ENCODE measurements around the gene AGPAT1. TPM values are rescaled to one million over a fixed set of nuclear protein-coding genes. Genes with fewer than 3 reads are reported as not detected.

The AGPAT1 gene
- total and polyA plus RNA-seq, 7 experiments from 2014 or later, result 19.3 to 46.1 (median 29.7) TPM

DNA sequence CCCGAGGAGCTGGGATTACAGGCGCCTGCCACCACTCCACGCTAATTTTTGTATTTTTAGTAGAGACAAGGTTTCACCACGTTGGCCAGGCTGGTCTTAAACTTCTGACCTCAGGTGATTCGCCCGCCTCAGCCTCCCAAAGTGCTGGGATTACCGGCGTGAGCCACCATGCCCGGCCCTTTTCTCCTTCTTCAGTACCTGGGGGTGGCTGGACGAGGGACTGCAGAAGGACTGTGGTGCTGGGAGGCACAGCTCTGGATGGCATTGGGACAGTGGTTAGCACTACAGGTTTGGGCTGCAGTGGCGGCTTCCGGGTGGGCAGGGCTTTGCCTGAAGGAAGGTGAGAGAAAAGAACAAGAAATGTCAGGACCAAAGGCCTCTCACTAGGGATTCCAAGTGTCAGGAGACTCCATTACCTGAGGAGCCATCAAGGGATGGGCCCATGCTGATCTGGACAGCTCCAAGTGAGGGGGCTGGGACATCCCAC lies 55.3 kb downstream of the AGPAT1 start:
- POLR2A ChIA-PET, result no interaction called here

DNA sequence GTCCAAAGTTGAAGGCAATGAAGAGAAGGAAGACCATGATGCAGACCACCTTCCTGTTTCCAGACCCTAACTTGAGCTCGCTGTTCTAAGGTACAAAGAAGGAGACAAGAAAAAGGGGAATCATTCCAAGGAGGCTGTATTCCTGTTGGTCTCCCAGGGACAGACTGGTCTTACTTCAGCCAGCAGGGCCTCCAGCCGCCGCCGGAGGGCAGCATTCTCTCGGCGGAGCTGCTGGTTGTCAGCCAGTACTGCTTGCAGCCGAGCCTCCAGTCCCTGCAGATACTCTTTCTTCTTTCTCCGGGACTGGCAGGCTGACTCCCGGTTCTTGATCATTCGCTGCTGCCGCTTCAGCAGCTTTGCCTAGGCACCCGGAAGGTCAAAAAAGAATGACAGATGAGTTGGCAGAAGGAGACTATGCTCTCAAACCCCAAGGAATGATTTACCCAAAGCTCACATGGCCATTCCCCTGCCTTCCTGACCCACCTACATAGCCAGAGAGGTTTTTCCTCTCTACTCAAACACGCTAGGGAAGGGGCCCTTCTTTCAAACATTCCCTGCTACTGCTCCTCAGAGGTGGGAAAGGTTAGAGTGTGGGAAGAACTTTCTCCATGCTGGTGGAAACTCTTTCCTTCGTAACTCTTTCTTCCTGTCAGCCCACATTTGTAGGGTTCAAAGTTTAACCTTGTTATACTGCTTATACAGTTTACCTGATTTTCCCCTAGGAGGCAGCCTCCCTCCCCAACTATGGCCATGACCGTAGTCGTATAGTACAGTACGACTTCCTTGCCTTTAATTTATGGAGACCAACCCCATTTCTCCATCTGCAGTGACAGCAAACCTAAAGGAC lies 56.9 kb downstream of the AGPAT1 start:
- DNase-seq (peak; percentile 50 to 73 (median 62)), ATAC-seq (peak; percentile 89)
- H3K4me1 Mint-ChIP-seq, result peaks cover 5 to 24% (median 18%) of the 10 kb centered on the region in 7 donors
- H3K27me3 Mint-ChIP-seq, result no peaks in the 10 kb centered on the region
- H3K36me3 Mint-ChIP-seq, result peaks cover 3 to 49% (median 16%) of the 10 kb centered on the region in 5 donors
- ChIA-PET CTCF (interaction anchor here (0.9 to 1.8 kb wide), 10 partner anchors 8 to 295 kb away, joined by 3 to 15 read pairs (median 4); partner anchors contain the start of genes ATF6B, EGFL8 and GPSM3), POLR2A (interaction anchor here (0.9 to 1.4 kb wide), 5 partner anchors 8 to 77 kb away, joined by 3 to 6 read pairs (median 4); partner anchors contain the start of genes ATF6B, FKBPL and GPSM3)
- H3K9me3 ChIP-seq (ENCODE audit: control insufficient read depth in 2 of 3, low read length in 3 of 3), result no peaks in the 10 kb centered on the region
- no peak overlapping the region for H3K27ac ChIP-seq (ENCODE audit: low read depth, low read length)
- no peaks in the 10 kb centered on the region for H3K9me3 Mint-ChIP-seq
- H3K36me3 ChIP-seq (ENCODE audit: control insufficient read depth in 2 of 3, insufficient read depth in 3 of 3, low read length in 3 of 3), result peaks cover 23 to 86% (median 29%) of the 10 kb centered on the region in 3 experiments
- intact Hi-C loops (cut with micrococcal nuclease), result loop anchor here (1.0 to 2.0 kb wide), 6 partner anchors 9 to 126 kb away; partner anchors contain the start of genes PPT2 (in 2 of the 2), ATF6B (in 1 of the 2) and PBX2 (in 1 of the 2)
- H3K4me1 ChIP-seq (ENCODE audit: control insufficient read depth in 2 of 2, insufficient read depth in 2 of 2, low read length in 2 of 2), result no peaks in the 10 kb centered on the region
- no peak overlapping the region for H3K4me3 ChIP-seq (ENCODE audit: low read length)
- no peak overlapping the region for H3K4me3 Mint-ChIP-seq
- H3K27ac Mint-ChIP-seq, result peak overlapping the region in 8 of 9 donors; percentile 10 to 81 (median 68)
- no peaks in the 10 kb centered on the region for H3K27me3 ChIP-seq (ENCODE audit: control insufficient read depth in 2 of 2, insufficient read depth in 2 of 2, low read length in 2 of 2)

More for the DNA sequence above, 55.3 kb downstream of the AGPAT1 start:
- no peaks in the 10 kb centered on the region for H3K9me3 Mint-ChIP-seq
- Histone ChIP-seq H3K36me3 (ENCODE audit: control insufficient read depth in 2 of 3, insufficient read depth in 3 of 3, low read length in 3 of 3) (peaks cover 24 to 86% (median 29%) of the 10 kb centered on the region in 3 experiments), H3K27ac (ENCODE audit: low read depth, low read length) (no peak overlapping the region), H3K4me3 (ENCODE audit: low read length) (no peak overlapping the region), H3K27me3 (ENCODE audit: control insufficient read depth in 2 of 2, insufficient read depth in 2 of 2, low read length in 2 of 2) (no peaks in the 10 kb centered on the region), H3K9me3 (ENCODE audit: control insufficient read depth in 2 of 3, low read length in 3 of 3) (no peaks in the 10 kb centered on the region), H3K4me1 (ENCODE audit: control insufficient read depth in 2 of 2, insufficient read depth in 2 of 2, low read length in 2 of 2) (no peaks in the 10 kb centered on the region)
- H3K4me1 Mint-ChIP-seq, result peaks cover 13 to 27% (median 23%) of the 10 kb centered on the region in 7 donors
- H3K27me3 Mint-ChIP-seq, result no peaks in the 10 kb centered on the region
- CTCF ChIA-PET, result interaction anchor here (0.7 kb wide), 1 partner anchor 125 kb away, joined by 4 read pairs; no protein-coding TSS in a partner anchor
- ATAC-seq (no peak), DNase-seq (no peak)
- H3K36me3 Mint-ChIP-seq, result peaks cover 7 to 50% (median 22%) of the 10 kb centered on the region in 5 donors
- no peak overlapping the region for H3K4me3 Mint-ChIP-seq
- intact Hi-C loops (cut with micrococcal nuclease), result no loop called here
- H3K27ac Mint-ChIP-seq, result peak overlapping the region in 2 of 9 donors; percentile 17 to 49

Small RNA genes lying within 50 kb of the gene (microRNA-seq; reads per million reads assigned to microRNA genes)
- gene MIR6721 (ENCODE audit: borderline microRNAs expressed) (not detected), gene MIR6833 (ENCODE audit: borderline microRNAs expressed) (not detected)

Other genes starting within 250 kb of the AGPAT1 start
- 1 to 10 TPM in 4 of 5 experiments, under 1 TPM in 1; 0.89 to 8.2 (median 2.3) TPM for gene C2, start 248.4 kb downstream of the AGPAT1 start, total RNA-seq
- under 1 TPM in 1 of 2 donors, not detected in 1; 0.10 TPM for gene C2, start 248.4 kb downstream of the AGPAT1 start, polyA plus RNA-seq
- 1 to 10 TPM in 2 of 5 experiments, under 1 TPM in 1, not detected in 2; 0.56 to 1.4 (median 1.1) TPM for gene CFB, start 230.0 kb downstream of the AGPAT1 start, total RNA-seq
- 1 to 10 TPM; 1.4 to 1.8 TPM for gene CFB, start 230.0 kb downstream of the AGPAT1 start, polyA plus RNA-seq
- gene NELFE, start 217.1 kb downstream of the AGPAT1 start, total RNA-seq, result 10 to 100 TPM; 47.5 to 71.7 (median 59.1) TPM
- gene NELFE, start 217.1 kb downstream of the AGPAT1 start, polyA plus RNA-seq, result 10 to 100 TPM; 56.5 to 76.6 TPM
- 100 to 1,000 TPM in 3 of 5 experiments, 10 to 100 TPM in 2; 85.6 to 139 (median 101) TPM for gene SKIC2, start 216.9 kb downstream of the AGPAT1 start, total RNA-seq
- 10 to 100 TPM; 20.1 to 23.5 TPM for gene SKIC2, start 216.9 kb downstream of the AGPAT1 start, polyA plus RNA-seq
- gene DXO, start 203.9 kb downstream of the AGPAT1 start, total RNA-seq, result 10 to 100 TPM; 19.3 to 44.3 (median 35.0) TPM
- gene DXO, start 203.9 kb downstream of the AGPAT1 start, polyA plus RNA-seq, result 10 to 100 TPM; 12.6 to 16.2 TPM
- gene C4A, start 194.0 kb downstream of the AGPAT1 start, total RNA-seq, result 1 to 10 TPM; 3.2 to 9.0 (median 8.0) TPM
- not detected for gene C4A, start 194.0 kb downstream of the AGPAT1 start, polyA plus RNA-seq
- 1 to 10 TPM; 3.2 to 8.5 (median 8.0) TPM for gene C4B, start 161.3 kb downstream of the AGPAT1 start, total RNA-seq
- under 1 TPM in 1 of 2 donors, not detected in 1; 0.59 TPM for gene C4B, start 161.3 kb downstream of the AGPAT1 start, polyA plus RNA-seq
- 1 to 10 TPM in 1 of 5 experiments, under 1 TPM in 3, not detected in 1; 0.32 to 1.1 (median 0.44) TPM for gene CYP21A2, start 137.7 kb downstream of the AGPAT1 start, total RNA-seq
- gene CYP21A2, start 137.7 kb downstream of the AGPAT1 start, polyA plus RNA-seq, result not detected
- 10 to 100 TPM in 4 of 5 experiments, 1 to 10 TPM in 1; 8.8 to 17.2 (median 13.1) TPM for gene TNXB, start 66.7 kb downstream of the AGPAT1 start, total RNA-seq
- under 1 TPM in 1 of 2 donors, not detected in 1; 0.43 TPM for gene TNXB, start 66.7 kb downstream of the AGPAT1 start, polyA plus RNA-seq
- gene ATF6B, start 47.8 kb downstream of the AGPAT1 start, total RNA-seq, result 100 to 1,000 TPM; 115 to 168 (median 142) TPM
- 10 to 100 TPM; 28.0 to 29.0 TPM for gene ATF6B, start 47.8 kb downstream of the AGPAT1 start, polyA plus RNA-seq
- 1 to 10 TPM in 4 of 5 experiments, under 1 TPM in 1; 0.82 to 5.1 (median 3.0) TPM for gene FKBPL, start 45.8 kb downstream of the AGPAT1 start, total RNA-seq
- 1 to 10 TPM; 1.3 to 4.1 TPM for gene FKBPL, start 45.8 kb downstream of the AGPAT1 start, polyA plus RNA-seq
- gene PRRT1, start 24.1 kb downstream of the AGPAT1 start, total RNA-seq, result 1 to 10 TPM in 4 of 5 experiments, under 1 TPM in 1; 0.31 to 7.4 (median 3.4) TPM
- gene PRRT1, start 24.1 kb downstream of the AGPAT1 start, polyA plus RNA-seq, result 1 to 10 TPM; 2.2 to 6.2 TPM
- gene PPT2, start 21.9 kb downstream of the AGPAT1 start, total RNA-seq, result 10 to 100 TPM; 11.8 to 21.9 (median 15.8) TPM
- gene PPT2, start 21.9 kb downstream of the AGPAT1 start, polyA plus RNA-seq, result 10 to 100 TPM; 14.3 to 15.7 TPM
- gene EGFL8, start 11.5 kb downstream of the AGPAT1 start, total RNA-seq, result 10 to 100 TPM in 4 of 5 experiments, 1 to 10 TPM in 1; 7.5 to 25.9 (median 17.2) TPM
- gene EGFL8, start 11.5 kb downstream of the AGPAT1 start, polyA plus RNA-seq, result under 1 TPM; 0.30 to 0.86 TPM
- 10 to 100 TPM; 17.0 to 50.6 (median 40.9) TPM for gene RNF5, start 2.3 kb upstream of the AGPAT1 start, total RNA-seq
- gene RNF5, start 2.3 kb upstream of the AGPAT1 start, polyA plus RNA-seq, result 100 to 1,000 TPM; 107 to 111 TPM
- gene AGER, start 8.2 kb upstream of the AGPAT1 start, total RNA-seq, result 10 to 100 TPM; 32.6 to 92.2 (median 38.0) TPM
- under 1 TPM in 1 of 2 donors, not detected in 1; 0.47 TPM for gene AGER, start 8.2 kb upstream of the AGPAT1 start, polyA plus RNA-seq
- gene PBX2, start 14.1 kb upstream of the AGPAT1 start, total RNA-seq, result 100 to 1,000 TPM; 105 to 221 (median 144) TPM
- 1 to 10 TPM; 2.5 to 3.0 TPM for gene PBX2, start 14.1 kb upstream of the AGPAT1 start, polyA plus RNA-seq
- gene GPSM3, start 16.6 kb upstream of the AGPAT1 start, total RNA-seq, result 100 to 1,000 TPM; 268 to 325 (median 277) TPM
- gene GPSM3, start 16.6 kb upstream of the AGPAT1 start, polyA plus RNA-seq, result 100 to 1,000 TPM; 148 to 178 TPM
- gene NOTCH4, start 48.0 kb upstream of the AGPAT1 start, total RNA-seq, result 1 to 10 TPM in 2 of 5 experiments, under 1 TPM in 3; 0.27 to 4.7 (median 0.81) TPM
- under 1 TPM; 0.32 to 0.59 TPM for gene NOTCH4, start 48.0 kb upstream of the AGPAT1 start, polyA plus RNA-seq
- not detected for gene TSBP1, start 195.8 kb upstream of the AGPAT1 start, total RNA-seq
- not detected for gene TSBP1, start 195.8 kb upstream of the AGPAT1 start, polyA plus RNA-seq
- not detected for gene BTNL2, start 231.1 kb upstream of the AGPAT1 start, total RNA-seq
- gene BTNL2, start 231.1 kb upstream of the AGPAT1 start, polyA plus RNA-seq, result not detected

Data from naive thymus-derived CD4-positive, alpha-beta T cell (primary cell).